Epithelial cell of prostate (primary cell): ENCODE data around the gene SNX33.
"Not testable (repeated sequence)": the region's sequence is repeated elsewhere in the genome, so short reads cannot be mapped to it uniquely, and the experiment has no call there.

ENCODE experiments used
- DNase-seq: peaks from one replicate; pipeline ENCODE4 v3.0.0-alpha.2; 2011; ENCODE audit warnings: low read depth, low spot score
- H3K27ac ChIP-seq: fragments of 450-650 bp; 2 replicates; pipeline ENCODE4 v1.5.1; 2017; ENCODE audit warnings: mild to moderate bottlenecking

SNX33 gene

GRCh38 chr15:75678324-75678690, 30.6 kb downstream of the SNX33 start:
- not testable (repeated sequence) for H3K27ac ChIP-seq

GRCh38 chr15:75680007-75680789, 32.5 kb downstream of the SNX33 start:
- no peak for DNase-seq
- no peak overlapping the region for H3K27ac ChIP-seq

More at GRCh38 chr15:75678324-75678690, 30.6 kb downstream of the SNX33 start:
- DNase-seq: not testable (repeated sequence)

DNA sequence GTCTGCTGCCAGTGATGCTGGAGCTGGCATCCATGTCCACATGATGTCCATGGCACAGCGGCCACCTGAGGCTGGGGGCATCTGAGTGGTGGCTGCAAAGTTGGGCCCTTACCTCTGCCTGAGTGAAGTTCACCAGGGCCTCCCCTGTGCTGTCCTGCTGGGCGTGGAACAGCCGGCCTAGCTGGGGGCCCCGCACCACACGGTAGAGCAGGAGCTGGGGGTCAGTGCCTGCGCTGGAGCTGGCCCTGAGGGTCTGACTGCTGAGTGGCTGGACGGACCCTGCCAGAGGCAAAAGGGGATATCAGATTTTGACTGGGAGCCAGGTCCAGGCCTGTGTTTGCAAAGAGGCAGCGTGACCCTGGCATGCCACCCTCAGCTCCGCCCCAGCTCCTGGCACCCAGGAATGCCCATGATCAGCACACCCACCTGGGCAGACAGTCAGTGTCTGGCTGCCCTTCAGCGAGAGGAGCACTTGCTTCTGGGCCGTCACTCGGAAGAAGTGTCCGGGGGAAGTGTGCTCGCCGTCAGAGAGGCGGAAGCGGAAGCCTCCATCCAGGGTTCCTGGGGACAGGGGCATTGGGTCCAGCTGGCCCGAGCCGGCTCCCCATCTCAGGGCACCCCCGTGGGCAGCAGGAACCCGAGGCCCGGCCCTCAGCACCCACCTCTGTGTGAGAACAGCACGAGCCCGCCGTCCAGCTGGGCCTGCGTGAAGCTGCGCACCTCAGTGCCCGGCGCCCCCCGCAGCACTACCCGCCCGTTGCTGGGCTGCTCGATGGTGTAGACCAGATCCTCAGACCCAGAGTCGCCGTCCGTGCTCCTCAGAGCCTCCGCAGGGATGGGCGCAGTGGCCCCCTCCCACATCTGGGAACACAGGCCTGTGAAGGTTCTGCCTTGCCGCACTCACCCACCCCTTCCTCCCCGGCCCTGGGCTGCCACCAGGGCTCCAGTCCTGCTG, 34.7 kb downstream of the SNX33 start:
- DNase-seq: no peak
- no peak overlapping the region for H3K27ac ChIP-seq

DNA sequence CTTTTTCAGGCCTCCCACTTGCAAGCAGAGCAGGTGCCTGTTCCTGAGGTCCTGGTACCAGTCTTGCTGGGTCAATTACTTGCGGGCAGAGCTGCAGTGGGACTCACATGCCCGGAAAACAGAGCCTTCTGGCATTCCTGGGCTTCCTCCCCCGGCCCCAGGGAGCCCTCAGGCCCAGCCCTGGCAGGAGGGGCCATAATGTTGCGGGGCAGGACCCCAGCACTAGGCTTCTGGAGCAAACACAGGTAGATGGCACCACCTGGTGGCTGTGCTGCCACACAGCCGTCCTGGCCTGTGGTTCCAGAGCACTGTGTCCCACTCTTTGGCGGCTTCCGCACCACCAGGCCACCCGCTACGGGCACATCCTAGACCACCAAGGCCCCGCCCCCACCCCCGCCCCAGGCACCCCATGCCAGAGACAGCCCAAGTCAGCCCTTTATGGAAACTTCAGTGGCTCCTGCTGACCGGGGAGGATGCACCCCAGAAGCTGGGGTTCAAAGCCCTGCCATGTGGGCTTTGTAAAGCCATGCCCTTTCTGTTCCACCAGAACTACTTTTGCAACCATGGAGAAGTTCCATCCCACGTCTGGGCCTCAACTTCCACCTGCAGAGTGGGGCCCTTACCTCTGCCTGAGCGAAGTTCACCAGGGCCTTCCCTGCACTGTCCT, 36.1 kb downstream of the SNX33 start:
- not testable (repeated sequence) for DNase-seq, H3K27ac ChIP-seq

DNA sequence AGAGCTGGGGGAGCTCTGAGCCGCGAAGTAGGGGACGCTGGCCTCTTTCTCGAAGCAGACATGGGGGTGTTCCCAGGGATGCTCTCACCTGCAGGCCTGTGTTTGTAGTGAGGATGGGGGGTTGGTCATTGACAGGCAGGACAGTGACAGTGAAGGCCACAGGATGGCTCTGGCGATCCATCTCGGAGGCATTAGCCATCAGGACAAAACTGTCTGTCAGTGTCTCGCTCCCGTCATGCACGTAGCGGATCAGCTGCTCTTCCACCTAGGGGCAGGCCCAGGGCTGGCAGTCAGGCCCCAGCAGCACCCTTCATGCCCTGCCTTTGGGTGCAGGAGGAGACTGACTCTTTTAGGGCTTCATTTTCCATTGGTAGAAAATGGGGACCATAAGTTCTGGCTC, 36.9 kb downstream of the SNX33 start:
- no peak overlapping the region for H3K27ac ChIP-seq
- no peak for DNase-seq

GRCh38 chr15:75685195-75685594, 37.5 kb downstream of the SNX33 start:
- no peak overlapping the region for H3K27ac ChIP-seq
- DNase-seq: no peak

GRCh38 chr15:75686212-75686642, 38.5 kb downstream of the SNX33 start:
- H3K27ac ChIP-seq, DNase-seq: not testable (repeated sequence)

- no peak overlapping the region for H3K27ac ChIP-seq
- DNase-seq: no peak
These were observed 40.0 kb downstream of the SNX33 start for GRCh38 chr15:75687486-75688277.

DNA sequence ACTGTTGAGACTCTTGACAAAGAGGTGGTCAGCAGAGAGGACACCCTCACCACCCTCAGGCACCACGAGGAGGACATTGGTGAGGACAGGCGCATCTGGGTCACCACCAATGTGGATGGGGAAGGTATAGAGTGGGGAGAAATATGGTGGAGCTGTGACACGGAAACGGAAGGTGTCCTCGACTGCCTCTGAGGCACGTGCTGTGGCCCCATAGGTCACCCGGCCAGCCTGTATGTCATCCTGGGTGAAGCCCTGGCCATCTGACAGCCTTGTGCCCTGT, 40.5 kb downstream of the SNX33 start:
- no peak for DNase-seq
- no peak overlapping the region for H3K27ac ChIP-seq

GRCh38 chr15:75688831-75689230, 41.1 kb downstream of the SNX33 start:
- no peak overlapping the region for H3K27ac ChIP-seq
- no peak for DNase-seq

- H3K27ac ChIP-seq, DNase-seq: not testable (repeated sequence)
These were observed 41.7 kb downstream of the SNX33 start for GRCh38 chr15:75689429-75689828.

GRCh38 chr15:75692311-75692710, 44.6 kb downstream of the SNX33 start:
- not testable (repeated sequence) for H3K27ac ChIP-seq, DNase-seq

GRCh38 chr15:75693028-75693427, 45.3 kb downstream of the SNX33 start:
- not testable (repeated sequence) for DNase-seq, H3K27ac ChIP-seq

- peak overlapping the region; percentile 63 for H3K27ac ChIP-seq
- DNase-seq: no peak
These were observed 46.0 kb downstream of the SNX33 start for GRCh38 chr15:75693501-75694240.

- DNase-seq: peak; percentile 70
- peak overlapping the region; percentile 63 for H3K27ac ChIP-seq
These were observed 46.8 kb downstream of the SNX33 start for GRCh38 chr15:75694241-75695182.

GRCh38 chr15:75695220-75695619, 47.5 kb downstream of the SNX33 start:
- DNase-seq: no peak

GRCh38 chr15:75695634-75696310, 48.1 kb downstream of the SNX33 start:
- DNase-seq: no peak
- H3K27ac ChIP-seq: peak overlapping the region; percentile 45

More at GRCh38 chr15:75695220-75695619, 47.5 kb downstream of the SNX33 start:
- H3K27ac ChIP-seq: peak overlapping the region; percentile 63

- peak; percentile 79 for DNase-seq
These were observed 48.6 kb downstream of the SNX33 start for GRCh38 chr15:75696311-75696720.

More at GRCh38 chr15:75696311-75696720, 48.6 kb downstream of the SNX33 start:
- H3K27ac ChIP-seq: peak overlapping the region; percentile 45
